Dedifferentiated amniotic fluid mesenchymal stem cell (primary cell): ENCODE data around the gene SRP9.

Experiments used
- DNase-seq: peaks from one replicate; pipeline ENCODE4 v3.0.0-alpha.2; 2016; ENCODE audit errors: extremely low spot score

SRP9 gene, protein sequence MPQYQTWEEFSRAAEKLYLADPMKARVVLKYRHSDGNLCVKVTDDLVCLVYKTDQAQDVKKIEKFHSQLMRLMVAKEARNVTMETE

GRCh38 chr1:225777583-225778336, at the start of gene SRP9:
Gene SRP9 (plus strand): TSS chr1:225777826. CDS start chr1:225777941, 115 bp downstream.
- peak; percentile 98 for DNase-seq

GRCh38 chr1:225731491-225731890, 46.1 kb upstream of the SRP9 start:
- DNase-seq = no peak

- DNase-seq = no peak
Observed at GRCh38 chr1:225733254-225733653, 44.4 kb upstream of the SRP9 start.

GRCh38 chr1:225735252-225736149, 42.1 kb upstream of the SRP9 start:
- DNase-seq = peak; percentile 94

DNA sequence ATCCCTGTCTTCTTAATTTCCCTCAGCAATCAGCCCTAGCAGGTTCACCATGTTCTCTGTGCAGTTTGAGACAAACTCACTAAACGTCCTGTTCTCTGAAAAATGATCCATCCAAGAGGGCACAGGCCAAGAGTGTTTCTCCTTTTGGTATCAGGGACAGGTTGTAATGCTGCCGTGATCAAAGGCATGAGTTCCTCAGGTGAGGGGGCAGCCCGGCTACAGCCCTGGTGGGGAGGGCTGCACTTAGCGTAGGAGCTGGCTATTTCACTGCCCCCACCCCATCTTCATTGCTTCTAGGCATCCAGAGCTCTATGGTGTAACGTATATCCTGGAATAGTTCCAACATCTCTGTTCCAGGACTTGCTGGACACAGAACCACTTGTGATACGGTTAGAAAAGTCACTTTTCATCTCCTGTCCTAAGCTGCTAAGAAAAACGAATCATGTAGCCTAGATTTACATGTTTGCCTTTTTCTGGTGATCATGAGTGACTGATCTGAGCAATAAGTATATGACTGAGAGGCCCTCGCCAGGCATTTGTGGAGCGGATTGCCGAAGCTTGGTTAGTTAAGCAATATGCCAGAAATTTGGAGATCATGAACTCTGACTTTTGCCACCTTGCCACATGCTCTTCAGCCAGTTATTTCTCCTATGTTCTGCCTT, 41.1 kb upstream of the SRP9 start:
- no peak for DNase-seq

DNA sequence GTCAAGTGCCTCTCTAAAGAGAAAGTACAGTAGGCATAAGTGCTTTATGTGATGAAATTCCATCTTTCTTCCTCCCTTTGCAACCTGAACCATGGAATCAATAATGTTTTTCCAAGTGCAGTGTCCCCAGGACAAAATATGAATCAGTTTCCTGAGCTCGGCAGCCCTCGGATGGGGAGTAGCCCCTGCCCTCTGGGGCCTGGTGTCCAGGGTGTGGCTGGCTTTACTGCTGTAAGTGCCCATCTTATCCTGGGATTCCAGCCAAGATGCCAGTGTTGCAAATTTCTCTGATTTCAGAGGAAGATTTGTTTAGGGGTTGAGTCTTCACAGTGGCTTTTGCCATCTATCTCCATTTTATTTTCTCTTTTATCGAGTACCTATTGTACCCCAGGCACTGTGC, 40.5 kb upstream of the SRP9 start:
- DNase-seq = peak; percentile 46

- DNase-seq = no peak
Observed at GRCh38 chr1:225737866-225738265, 39.8 kb upstream of the SRP9 start.

- DNase-seq = no peak
Observed at GRCh38 chr1:225738763-225739162, 38.9 kb upstream of the SRP9 start.

GRCh38 chr1:225739542-225740107, 38.0 kb upstream of the SRP9 start:
- DNase-seq = no peak

DNA sequence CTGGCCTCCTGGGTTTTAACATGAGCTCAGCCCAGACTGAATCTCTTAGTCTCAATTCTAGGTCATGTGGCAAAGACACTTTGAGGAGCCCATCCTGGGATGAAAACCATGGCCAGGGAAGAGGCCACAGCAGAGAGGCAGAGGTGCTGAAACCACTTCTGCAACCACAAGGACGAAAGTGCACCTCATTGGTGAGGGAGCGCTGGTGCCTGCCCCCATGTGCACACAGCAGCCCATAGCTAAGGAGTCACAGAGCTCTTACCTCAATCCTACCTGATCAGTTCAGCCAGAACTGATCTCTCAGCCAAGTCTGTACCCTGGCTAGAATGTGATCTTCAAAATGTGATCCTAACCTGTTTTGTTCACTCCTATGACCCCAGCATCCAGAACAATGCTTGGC, 32.9 kb upstream of the SRP9 start:
- DNase-seq = no peak

DNA sequence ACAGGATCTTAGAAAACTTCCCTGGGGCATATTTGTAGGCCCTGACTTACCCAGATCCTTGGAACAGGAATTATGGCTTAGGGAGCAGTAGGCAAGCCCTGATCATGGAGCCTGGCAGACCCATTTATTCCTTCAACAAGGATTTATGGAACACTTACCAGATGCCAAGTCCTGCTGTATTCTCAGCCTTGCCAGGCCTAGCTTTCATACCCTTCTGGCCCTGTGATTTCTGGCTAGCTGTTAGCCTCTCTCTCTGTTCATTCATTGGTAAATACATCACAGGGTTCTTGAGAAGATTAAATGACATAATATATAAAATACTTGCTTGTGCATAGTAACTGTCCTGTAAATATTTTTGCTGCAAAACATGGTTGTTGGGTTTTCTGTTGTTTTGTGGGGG, 32.4 kb upstream of the SRP9 start:
- no peak for DNase-seq

DNA sequence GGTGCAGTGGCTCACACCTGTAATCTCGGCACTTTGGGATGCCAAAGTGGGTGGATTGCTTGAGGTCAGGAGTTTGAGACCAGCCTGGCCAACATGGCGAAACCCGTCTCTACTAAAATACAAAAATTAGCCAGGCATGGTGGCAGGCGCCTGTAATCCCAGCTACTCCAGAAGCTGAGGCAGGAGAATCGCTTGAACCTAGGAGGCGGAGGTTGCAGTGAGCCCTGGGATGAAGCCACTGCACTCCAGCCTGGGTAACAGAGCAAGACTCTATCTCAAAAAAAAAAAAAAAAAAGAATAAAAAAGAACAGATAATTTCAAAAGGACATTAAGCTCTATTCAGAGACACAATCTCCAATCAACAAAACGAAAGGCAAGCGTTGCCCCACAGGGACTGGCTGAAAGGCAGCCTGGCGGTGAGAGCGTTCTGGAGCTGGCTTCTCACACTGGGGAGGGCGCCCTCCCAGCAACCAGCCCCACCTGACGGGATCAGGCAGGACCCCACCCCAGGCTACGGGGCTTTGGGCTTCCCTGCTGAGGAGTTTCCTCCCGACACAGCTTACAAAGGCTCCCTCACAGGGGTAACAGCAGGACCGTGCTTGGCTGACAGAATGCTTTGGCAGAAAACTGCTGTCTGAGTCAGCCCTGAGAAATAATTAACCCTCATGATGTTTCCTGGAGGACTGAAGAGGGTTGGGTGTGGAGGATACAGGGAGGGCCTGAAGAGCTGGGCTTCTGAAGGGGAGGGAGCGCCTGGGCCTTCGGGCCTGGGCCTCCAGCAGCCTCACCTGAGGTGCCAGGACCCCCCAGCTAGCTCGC, 31.1 kb upstream of the SRP9 start:
- DNase-seq = peak; percentile 84

DNA sequence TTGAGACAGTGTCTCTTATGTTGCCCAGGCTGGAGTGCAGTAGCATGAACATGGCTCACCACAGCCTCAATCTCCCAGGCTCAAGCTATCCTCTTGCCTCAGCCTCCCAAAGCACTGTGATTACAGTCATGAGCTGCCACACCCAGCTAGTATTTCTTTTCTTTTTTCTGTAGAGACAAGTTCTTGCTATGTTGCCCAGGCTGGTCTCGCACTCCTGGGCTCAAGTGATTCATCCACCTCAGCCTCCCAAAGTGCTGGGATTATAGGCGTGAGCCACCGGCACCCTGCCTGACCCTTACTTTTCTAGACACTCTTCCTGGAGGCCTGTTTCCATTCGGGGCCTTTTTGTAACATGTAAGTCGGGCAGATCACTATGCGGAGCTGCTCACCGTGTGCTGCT, 30.1 kb upstream of the SRP9 start:
- DNase-seq = no peak

DNA sequence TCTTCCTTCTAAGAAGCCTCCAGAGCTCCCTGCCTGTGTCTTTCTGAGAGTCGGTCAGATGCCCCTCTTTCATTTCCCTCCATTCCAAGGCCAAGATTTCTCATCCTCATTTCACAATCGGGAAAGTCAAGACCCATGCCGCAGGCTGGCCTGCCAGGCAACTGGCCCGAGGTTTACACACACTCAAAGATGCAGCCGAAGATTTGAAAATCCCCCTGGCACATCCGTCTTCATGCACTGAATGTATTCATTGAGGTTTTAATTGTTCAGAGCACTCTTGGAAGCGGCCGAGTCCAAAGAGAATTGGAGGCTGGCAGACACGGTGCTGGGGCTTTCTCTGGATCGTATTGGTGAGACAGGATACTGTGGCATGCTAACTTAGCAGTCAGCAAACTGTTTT, 29.1 kb upstream of the SRP9 start:
- no peak for DNase-seq

- no peak for DNase-seq
Observed at GRCh38 chr1:225749706-225750105, 27.9 kb upstream of the SRP9 start.

- no peak for DNase-seq
Observed at GRCh38 chr1:225750420-225750819, 27.2 kb upstream of the SRP9 start.

GRCh38 chr1:225750875-225751824, 26.5 kb upstream of the SRP9 start:
- DNase-seq = no peak

DNA sequence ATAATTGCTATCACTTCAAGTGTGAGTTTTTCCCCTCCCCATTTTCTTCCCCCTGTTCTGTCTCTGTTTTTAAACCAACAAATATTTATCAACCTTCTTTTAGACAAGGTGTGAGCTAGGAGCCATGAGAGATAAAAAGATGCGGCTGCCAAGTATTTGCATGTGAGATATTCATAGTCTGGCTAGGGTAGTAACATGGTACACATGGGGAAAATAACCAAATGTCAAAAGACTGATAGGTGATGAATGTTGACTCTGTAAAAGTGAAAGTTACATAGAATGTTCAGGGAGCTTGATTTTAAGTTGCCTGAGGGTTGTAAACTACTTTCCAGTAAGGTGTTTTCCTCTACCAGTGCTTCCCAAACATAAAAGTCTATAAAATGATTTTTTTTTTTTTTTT, 25.4 kb upstream of the SRP9 start:
- no peak for DNase-seq

DNA sequence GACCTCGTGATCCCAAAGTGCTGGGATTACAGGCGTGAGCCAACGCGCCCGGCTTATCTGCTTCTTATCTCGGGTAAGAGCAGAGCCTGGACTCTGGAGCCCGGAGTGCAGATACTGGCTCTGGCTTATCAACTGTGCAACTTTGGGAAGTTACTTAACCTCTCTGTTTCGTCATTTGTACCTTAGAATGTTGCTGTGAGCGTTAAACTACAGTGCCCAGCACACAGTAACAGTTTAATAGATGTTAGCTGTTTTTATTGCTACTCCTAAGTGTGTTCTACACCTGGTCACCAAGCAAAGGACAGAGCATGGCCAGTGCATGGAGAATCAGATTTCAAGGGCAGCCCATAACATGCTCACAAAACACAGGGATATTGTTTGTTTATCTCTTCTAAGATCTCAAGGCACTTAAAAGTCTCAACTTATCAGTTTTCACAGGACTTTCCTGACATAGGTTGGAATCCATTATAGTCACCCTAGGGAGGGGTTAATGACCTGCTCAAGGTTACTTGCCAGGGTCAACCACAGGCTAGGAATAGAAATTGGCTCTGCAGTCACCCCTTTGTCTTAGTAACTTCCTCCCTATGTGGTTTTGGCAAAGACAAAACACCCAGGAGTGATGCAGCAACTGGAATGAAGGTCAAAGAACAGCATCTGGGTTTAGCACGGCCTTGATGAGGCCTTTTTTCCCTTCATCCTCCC, 22.5 kb upstream of the SRP9 start:
- DNase-seq = peak; percentile 41
